Fibroblast of pulmonary artery (primary cell): ENCODE data around the gene UFD1.

Experiments
- DNase-seq: peaks from one replicate; pipeline ENCODE4 v3.0.0-alpha.2; 2010; ENCODE audit warnings: low read depth
- H3K4me3 ChIP-seq: replicated peaks from 2 replicates; pipeline ENCODE4 v1.5.1; 2011; ENCODE audit warnings: low read depth, mild to moderate bottlenecking, control low read depth, low read length, moderate library complexity
- TF ChIP-seq, protein P1 (sequence below): IDR thresholded peaks from 2 replicates; pipeline ENCODE4 v1.5.1; 2011; ENCODE audit warnings: mild to moderate bottlenecking, control low read depth, low read length, inconsistent platforms; ENCODE audit errors: missing control alignments

Gene UFD1

DNA sequence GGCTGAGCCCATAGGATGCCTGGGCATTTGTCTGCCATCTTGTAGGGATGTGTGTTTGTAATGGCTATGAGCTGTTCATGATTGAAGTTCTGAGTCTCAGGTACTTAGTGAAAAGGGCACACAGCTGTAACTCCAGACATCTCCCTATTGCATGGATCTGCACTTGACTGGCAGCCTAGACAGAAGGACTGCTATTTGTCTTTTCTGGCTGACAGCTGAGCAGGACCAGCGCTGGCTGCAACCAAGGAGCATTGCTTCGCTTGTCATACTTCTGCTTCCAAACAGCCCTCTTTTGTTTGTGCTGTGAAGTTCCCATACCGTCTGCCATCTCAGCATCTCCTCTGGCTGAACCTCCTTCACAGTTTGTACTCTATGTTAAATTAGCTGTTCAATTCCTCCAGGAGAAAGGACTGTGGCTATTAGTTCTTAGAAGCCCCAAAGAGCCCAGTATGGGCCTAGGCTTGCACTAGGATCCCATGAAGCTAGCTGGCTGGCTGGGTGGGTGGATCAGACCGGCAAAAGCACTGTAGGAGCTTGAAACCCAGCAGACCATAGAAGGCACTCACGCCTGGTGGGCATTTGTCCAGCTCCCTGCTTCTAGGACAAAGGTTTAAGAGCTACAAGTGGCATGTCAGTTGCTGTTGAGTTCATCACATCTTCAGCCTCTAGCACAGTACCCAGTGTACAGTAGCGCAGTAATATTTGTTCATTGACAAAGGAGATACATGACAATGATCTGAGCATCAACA lies 67.9 kb downstream of the UFD1 start:
- no peak overlapping the region for H3K4me3 ChIP-seq
- TF ChIP-seq, protein P1, sequence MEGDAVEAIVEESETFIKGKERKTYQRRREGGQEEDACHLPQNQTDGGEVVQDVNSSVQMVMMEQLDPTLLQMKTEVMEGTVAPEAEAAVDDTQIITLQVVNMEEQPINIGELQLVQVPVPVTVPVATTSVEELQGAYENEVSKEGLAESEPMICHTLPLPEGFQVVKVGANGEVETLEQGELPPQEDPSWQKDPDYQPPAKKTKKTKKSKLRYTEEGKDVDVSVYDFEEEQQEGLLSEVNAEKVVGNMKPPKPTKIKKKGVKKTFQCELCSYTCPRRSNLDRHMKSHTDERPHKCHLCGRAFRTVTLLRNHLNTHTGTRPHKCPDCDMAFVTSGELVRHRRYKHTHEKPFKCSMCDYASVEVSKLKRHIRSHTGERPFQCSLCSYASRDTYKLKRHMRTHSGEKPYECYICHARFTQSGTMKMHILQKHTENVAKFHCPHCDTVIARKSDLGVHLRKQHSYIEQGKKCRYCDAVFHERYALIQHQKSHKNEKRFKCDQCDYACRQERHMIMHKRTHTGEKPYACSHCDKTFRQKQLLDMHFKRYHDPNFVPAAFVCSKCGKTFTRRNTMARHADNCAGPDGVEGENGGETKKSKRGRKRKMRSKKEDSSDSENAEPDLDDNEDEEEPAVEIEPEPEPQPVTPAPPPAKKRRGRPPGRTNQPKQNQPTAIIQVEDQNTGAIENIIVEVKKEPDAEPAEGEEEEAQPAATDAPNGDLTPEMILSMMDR = no peak
- DNase-seq = no peak

DNA sequence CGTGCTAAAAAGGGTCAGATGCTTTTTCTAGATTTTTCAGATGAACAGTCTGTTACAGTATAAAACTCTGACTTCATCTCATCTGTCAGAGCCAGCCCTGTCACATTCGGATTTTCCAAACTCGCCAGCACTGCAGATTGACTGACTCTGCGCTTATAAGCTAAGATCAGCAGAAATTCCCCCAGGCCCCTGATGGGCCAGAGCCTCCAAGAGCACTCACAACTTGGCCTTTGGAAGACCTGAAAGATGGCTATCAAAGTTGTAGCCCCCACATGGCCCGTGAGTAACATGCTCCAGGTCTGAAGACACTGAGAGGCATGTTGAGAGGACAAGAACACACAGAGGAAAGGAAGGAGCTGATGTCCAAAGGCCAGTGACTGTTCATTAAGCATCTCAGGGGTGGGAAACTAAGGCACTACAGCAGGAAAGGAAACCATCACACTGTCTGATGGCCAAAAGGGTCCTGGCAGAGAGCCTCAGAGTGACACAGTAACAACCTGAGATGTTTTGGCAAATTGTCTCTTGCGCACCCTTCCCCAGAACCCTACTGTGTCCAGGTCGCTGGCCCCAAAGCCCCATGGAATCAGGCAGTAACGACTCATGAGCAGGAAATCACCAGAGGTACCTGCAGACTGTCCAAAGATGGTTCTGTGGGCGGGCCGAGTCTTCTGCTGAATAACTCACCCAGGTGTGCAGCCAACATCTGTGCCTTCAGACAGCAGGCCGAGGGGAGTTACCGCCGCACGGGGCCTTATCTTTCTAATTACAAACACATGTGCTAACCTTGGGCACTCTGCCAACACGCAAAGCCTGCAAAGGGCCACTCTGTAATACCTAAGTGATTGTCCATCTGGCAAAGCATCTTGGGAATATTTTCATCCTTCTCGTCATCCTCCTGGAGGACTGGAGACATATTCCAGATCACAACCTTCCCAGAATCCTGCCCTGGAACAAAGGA lies 71.1 kb downstream of the UFD1 start:
- peak; percentile 30 for DNase-seq
- TF ChIP-seq, protein P1 = no peak

DNA sequence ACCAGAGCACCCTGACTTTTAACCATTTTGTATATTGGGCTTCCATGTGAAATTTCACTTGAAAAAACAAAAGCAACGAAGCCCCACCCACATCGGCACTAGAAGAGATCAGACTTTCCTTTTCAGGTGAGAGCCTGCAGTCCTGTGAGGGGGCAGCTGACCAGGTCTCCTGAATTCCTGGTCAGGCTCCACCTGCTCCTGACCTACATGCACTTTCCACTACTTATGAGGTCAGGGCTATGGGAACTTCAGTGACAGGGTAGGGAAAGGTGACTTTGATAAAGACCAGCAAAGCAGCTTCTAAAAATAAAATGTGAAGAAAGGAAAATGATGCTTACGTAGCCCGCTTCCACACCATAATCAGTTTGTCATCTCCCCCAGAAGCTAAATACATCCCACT lies 72.1 kb downstream of the UFD1 start:
- no peak overlapping the region for H3K4me3 ChIP-seq
- no peak for DNase-seq
- TF ChIP-seq, protein P1 = no peak

More for the DNA sequence above, 71.1 kb downstream of the UFD1 start:
- H3K4me3 ChIP-seq = no peak overlapping the region

DNA sequence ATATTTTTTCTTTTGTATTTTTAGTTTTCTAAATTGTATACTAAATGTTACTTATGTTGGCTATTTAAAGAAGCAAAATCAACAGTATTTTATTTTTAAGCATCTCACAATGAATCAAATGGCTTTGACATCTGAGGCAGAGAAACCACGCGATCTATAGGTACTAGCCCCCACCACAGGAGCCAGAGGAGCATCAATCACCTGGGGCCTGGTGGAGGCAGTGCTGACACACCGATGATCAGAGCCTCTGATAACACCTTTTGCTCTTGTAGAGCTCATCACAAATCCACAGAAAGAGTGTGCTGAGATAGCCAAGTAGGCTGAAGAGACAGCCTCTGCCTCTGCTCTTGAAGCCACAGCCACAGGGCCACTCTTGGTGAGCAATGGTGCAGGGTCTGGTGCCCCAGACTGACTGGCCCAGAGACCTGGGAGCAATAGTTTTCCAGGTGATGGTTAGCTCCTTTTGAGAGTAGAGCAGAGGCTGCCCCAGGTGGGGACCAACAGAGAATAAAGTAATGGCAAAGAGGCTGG lies 72.6 kb downstream of the UFD1 start:
- no peak for DNase-seq
- TF ChIP-seq, protein P1 = no peak
- no peak overlapping the region for H3K4me3 ChIP-seq

DNA sequence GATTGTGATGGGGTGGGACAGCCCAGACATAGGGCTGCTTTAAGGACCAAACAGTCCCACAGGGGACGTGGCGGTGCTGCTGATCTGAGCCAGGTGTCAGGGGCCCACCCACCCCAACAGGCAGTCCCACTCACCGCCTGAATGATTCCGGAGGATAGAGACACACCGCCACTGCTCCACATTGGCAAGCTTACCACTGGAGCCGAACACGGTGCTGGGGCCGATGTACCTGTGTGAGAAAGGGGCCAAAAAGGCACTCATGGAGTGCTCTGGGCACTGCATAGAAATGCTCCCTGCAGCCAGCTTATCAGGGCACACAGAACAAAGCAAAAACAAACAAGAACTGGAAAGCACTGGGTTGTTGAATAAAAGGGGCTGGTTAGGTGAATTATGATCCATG lies 73.3 kb downstream of the UFD1 start:
- TF ChIP-seq, protein P1 = no peak
- no peak overlapping the region for H3K4me3 ChIP-seq
- no peak for DNase-seq

DNA sequence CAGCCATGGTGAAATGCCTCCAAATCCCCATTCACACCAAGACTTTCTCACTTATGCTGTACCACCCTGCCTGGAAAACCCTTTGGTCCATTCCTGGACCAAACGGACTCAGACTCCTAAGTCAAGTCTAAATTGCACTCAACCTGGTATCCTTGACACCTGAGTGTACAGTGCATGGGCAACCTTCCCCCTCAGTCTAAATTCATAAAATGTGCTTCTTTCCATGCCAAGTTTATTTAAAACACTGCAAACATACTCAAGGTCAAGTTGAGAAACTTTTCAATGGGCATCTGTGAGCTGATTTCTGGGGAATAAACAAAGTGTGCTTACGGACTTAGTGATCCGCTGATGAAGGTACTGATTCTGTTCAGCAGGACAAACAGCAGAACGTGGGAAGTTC lies 73.9 kb downstream of the UFD1 start:
- TF ChIP-seq, protein P1 = no peak
- H3K4me3 ChIP-seq = no peak overlapping the region

More for the DNA sequence above, 73.9 kb downstream of the UFD1 start:
- no peak for DNase-seq
